Esophagus muscularis mucosa (tissue), 4 donors: ENCODE measurements around the gene BLCAP.

ENCODE experiments used
- CTCF ChIP-seq, 3 experiments: fragments of 200-600 bp in 2 of 3; fragments of 450-650 bp in 1 of 3; sonication (generic) in 2 of 3; IDR thresholded peaks; one replicate each; pipeline ENCODE4 v1.5.1; 2017 to 2019; ENCODE audit warnings: antibody characterized with exemption in 3 of 3, mild to moderate bottlenecking in 2 of 3, moderate library complexity in 1 of 3
- EP300 ChIP-seq: sonication (generic); formaldehyde crosslinking; IDR thresholded peaks from one replicate; pipeline ENCODE4 v1.6.1; 2017; ENCODE audit warnings: antibody characterized with exemption
- POLR2A ChIP-seq: fragments of 450-650 bp; IDR thresholded peaks from one replicate; pipeline ENCODE4 v1.6.1; 2017; ENCODE audit warnings: antibody characterized with exemption, moderate library complexity, mild to moderate bottlenecking, low read depth
- POLR2AphosphoS5 ChIP-seq, 2 donors: sonication (generic); formaldehyde crosslinking; IDR thresholded peaks; one replicate each; pipeline ENCODE4 v1.6.1; 2017; ENCODE audit warnings: antibody characterized with exemption in 2 of 2

GRCh38 chr20:37539424-37539823, 11.7 kb upstream of the BLCAP start:
- TF ChIP-seq POLR2AphosphoS5 (IDR thresholded peaks at IDR 0.05) (no peak), POLR2A (no peak), CTCF (IDR thresholded peaks at IDR 0.05) (no peak), EP300 (no peak)
